Left cardiac atrium (tissue), 4 donors: ENCODE measurements around the gene PRR20G. TPM values are rescaled to one million over a fixed set of nuclear protein-coding genes. Genes with fewer than 3 reads are reported as not detected.
"Not testable (repeated sequence)": the region's sequence is repeated elsewhere in the genome, so short reads cannot be mapped to it uniquely, and the experiment has no call there.

ENCODE experiments used
- ATAC-seq, 2 donors: fragments of 200-7000 bp; cut with Tn5 transposase; one replicate each; pipeline ENCODE4 v1.9.1; 2020; ENCODE audit warnings: mild to moderate bottlenecking in 2 of 2, moderate library complexity in 2 of 2
- DNase-seq: peaks from one replicate; pipeline ENCODE4 v3.0.0-alpha.2; 2020
- intact Hi-C, 2 donors: fragments of 100-400 bp; cut with DNase I; formaldehyde crosslinking; loops; one replicate each; pipeline versions ENCODE4 v1.14.1 to v1.15.1; 2022 to 2023
- total RNA-seq, 2 donors: library from RNA; stranded (reverse); fragmentation: NEBNext Ultra II Directional; extraction: Animal tissue kit (Norgen Biotek cat#: 25700); gene quantifications; one replicate each; pipeline ENCODE4 v1.2.1, GENCODE V29; 2021
- donor health status: DM: no; HTN: yes; CAD: no.
- donor health status: DM: no; HTN: yes; CAD: no; lungs with severe emphysema.
- donor health status: DM: yes; HTN: yes; CAD: no.
- donor health status: Dilated cardiomyopathy.

Gene PRR20G
- total RNA-seq, 2 donors from 2014 or later, result not detected

- ATAC-seq, result no peak
- intact Hi-C loops, result no loop called here
- DNase-seq, result no peak
Measured at GRCh38 chr3:127305499-127306060, 17.7 kb upstream of the PRR20G start.

DNA sequence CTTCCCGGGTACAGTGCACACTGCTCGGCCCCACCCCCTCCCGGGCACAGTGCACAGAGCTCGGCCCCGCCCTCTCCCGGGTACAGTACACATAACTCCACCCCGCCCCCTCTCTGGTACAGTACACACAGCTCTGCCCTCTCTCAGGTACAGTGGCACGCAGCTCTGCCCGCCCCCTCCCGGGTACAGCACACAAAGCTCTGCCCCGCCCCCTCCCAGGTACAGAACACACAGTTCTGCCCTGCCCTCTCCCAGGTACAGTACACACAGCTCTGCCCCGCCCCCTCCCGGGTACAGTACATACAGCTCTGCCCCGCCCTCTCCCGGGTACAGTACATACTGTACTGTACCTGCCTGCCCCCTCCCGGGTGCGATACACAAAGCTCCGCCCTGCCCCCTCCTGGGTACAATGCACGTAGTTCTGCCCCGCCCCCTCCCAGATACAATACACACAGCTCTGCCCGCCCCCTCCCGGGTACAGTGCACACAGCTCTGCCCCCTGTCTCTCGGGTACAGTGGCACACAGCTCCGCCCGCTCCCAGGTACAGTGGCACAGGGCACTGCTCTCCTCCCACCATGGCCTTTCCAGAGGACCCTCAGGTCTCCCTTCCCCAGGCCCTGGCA, 16.4 kb upstream of the PRR20G start:
- DNase-seq (no peak), ATAC-seq (peak in 1 of 2 donors; percentile 15)
- intact Hi-C loops, result no loop called here

DNA sequence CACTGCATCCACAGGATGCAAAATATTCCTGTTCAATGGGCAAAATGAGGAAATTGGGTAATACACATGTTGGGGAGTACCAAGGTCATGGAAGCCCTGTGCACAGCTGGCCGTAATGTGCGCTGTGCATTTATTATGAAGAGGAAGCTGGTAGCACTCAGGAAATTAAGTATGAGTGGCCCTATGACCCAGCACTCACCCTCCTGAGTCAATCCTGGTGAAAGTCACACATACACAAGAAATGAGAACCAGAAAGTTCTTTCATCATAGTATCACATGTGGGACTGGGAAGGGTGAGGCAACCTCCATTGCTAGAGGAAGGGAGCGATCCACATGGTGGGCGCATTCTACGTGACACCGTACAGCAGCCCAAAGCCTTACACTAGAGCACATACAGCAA, 11.4 kb upstream of the PRR20G start:
- intact Hi-C loops, result no loop called here
- ATAC-seq (peak; percentile 23 to 81), DNase-seq (no peak)

DNA sequence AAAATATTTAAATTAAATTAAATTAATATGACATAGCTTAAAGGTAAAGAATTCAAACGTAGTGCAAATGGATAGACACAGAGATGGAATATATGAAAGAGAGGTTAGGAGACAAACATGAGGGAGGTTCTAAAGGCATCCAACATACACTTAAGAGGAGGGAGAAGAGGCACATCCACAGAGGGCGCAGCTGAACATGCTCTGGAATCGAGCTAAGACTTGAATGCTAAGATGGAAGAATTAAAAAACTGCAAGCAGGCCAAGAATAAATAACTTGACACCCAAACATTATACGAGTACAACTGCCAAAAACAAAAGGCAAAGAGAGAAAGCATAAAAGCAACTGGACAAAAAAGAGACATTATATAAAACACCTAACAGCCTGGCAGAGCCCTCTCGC, 9.1 kb upstream of the PRR20G start:
- intact Hi-C loops, result no loop called here
- DNase-seq (no peak), ATAC-seq (no peak)

- DNase-seq (no peak), ATAC-seq (no peak)
- intact Hi-C loops, result no loop called here
Measured at GRCh38 chr3:127296166-127296565, 8.3 kb upstream of the PRR20G start.

DNA sequence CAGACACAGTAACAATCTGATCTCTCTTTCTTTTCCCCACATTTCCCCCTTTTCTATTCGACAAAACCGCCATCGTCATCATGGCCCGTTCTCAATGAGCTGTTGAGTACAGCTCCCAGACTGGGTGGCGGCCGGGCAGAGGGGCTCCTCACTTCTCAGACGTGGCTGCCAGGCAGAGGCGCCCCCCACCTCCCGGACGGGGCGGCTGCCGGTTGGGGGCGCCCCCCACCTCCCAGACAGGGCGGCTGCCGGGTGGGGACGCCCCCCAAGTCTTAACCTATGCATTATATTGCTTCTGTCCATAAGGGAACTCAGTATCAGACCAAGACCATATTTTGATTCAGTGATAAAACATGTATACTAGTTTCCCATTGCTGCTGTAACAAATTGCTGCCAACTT, 5.8 kb upstream of the PRR20G start:
- intact Hi-C loops, ATAC-seq, DNase-seq: not testable (repeated sequence)

DNA sequence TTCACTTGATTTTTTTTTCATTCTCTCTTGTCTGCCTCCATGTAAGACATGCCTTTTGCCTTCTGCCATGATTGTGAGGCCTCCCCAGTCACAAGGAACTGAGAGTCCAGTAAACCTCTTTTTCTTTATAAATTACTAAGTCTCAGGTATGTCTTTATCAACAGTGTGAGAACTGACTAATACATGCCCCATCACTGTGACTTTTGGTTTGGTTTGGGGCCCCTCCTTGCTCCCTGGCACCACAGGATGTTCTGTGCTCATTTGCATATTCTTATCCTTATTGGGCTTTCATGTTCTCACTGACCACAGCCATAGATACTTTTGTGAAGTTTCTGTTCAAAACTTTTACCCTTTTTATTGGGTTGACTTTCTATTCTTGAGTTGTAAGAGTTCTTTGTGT, 3.8 kb upstream of the PRR20G start:
- intact Hi-C loops, result no loop called here
- DNase-seq, result no peak
- ATAC-seq, result no peak

DNA sequence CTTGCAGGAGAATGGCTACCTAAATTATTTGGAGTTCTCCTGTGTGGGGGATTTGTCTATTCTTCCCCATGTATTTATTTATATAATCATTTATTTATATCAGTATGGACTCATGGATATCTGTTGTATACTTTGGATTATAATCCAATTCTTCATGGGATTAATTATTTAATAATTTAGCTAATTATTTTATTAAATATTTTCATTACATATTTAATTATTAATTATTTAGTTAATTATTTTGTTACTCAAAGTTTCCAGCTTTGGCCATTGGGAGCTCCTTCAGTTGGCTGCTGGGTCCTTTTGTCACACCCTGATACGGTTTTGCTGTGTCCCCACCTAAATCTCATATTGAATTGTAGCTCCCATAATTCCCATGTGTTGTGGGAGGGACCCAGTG, 3.3 kb upstream of the PRR20G start:
- DNase-seq, result no peak
- intact Hi-C loops, result no loop called here
- no peak for ATAC-seq

DNA sequence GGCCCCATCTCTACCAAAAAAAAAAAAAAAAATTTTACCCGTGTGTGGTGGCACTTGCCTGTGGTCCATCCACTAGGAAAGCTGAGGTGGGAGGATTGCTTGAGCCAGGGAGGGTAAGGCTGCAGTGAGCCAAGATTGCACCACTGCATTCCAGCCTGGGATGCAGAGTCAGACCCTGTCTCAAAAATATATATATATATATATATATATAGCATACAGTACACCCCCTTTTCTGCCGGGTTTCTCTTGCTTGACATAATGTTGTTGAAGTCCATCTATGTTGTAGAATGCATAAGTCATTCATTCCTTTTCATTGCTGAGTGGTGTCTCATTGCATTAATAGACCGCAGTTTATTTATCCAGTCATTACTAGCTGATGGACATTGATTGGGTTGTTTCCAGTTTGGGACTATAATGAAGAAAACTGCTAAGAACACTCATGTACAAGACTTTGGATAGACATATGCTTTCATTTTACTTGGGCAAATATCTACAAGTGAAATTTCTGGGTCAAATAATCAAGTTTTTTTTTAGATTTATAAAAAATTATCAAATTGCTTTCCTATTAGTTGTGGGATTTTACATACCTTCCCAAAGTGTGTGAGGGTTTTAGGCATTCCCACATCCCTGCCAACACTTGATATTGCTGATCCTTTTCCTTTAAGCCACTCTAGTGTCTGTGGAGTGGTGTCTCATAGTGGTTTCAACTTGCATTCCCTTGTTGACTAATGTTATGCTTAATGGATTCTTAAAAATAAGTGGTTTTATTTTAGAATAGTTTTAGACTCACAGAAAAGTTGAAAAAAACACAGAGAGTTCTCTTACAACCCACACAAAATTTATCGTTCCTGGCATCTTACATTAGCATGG, 2.1 kb upstream of the PRR20G start:
- DNase-seq (no peak), ATAC-seq (no peak)
- intact Hi-C loops, result no loop called here

DNA sequence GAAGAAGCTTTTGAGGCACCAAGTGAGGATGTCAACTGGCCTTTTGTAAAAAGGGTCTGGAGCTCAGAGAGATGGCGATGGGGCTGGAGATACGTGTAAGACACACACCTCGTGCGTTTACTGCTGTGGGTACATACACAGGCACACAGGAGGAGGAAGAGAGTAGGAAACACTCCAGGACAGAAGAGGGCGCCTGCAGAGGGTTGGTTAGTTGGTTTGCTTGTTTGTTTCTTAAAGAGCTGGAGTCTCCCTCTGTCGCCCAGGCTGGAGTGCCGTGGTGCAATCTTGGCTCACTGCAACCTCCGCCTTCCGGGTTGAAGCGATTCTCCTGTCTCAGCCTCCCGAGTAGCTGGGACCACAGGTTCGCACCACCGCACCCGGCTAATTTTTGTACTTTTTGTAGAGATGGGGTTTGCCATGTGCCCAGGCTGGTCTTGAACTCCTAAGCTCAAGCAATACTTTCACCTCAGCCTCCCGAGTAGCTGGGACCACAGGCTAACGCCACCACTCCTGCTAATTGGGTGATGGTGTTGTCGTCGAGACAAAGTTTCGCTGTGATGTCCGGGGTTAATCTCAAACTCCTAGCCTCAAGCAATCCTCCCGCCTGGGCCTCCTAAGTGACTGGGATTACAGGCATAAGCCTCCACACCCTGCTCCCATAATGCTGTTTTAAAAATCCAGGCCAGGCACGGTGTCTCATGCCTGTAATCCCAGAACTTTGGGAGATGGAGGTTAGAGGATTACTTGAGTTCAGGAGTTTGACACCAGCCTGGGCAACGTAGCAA, 1.3 kb upstream of the PRR20G start:
- ATAC-seq (no peak), DNase-seq (no peak)
- intact Hi-C loops, result no loop called here

DNA sequence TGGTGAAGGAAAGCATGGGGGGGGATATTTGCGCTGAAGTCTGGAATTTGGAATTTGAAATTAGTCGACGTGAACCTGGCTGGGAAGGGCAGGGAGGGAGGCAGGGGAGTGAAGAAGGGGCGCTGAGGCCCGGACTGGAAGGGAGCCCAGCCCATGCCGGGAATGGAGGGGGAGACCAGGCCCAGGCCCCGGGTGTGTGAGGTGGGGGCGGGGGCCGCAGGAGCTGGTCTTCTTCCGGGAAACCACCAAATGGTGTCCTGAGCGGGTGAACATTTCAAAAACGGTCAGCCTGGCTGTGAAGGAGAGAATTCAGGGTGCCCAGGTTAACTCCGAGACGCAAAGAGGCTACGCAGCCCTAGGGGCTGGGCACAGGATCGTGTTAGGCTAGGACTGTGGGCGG, 497 bp upstream of the PRR20G start:
- DNase-seq, result no peak
- ATAC-seq, result no peak
- intact Hi-C loops, result no loop called here

DNA sequence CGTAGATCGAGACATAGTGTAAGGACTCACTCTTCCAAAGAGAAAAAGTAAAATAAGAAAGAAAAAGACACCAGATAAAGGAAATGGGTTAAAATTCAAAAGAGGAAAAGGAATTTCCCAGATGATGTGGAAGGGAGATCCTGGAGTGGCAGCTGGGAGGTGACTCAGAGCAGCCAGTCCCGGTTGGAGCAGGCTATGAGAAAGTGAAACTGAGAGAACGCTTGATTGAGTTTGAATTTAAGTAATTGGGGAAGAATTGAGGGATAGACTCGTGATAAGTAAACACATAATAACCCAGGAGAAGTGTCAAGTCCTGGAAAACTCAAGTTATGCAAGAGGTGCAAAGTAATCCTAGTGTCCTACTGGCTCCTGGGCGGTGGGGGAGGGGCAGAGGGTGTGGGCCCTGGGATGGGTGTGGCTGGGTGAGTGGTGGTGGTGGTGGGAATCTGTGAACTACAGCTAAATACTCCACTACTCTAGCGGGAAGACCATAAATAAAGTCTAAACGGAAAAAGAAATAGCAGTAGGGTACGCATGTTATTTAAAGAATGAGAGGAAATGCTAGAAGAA, 1.2 kb downstream of the PRR20G start:
- no peak for ATAC-seq
- intact Hi-C loops, result no loop called here
- no peak for DNase-seq

DNA sequence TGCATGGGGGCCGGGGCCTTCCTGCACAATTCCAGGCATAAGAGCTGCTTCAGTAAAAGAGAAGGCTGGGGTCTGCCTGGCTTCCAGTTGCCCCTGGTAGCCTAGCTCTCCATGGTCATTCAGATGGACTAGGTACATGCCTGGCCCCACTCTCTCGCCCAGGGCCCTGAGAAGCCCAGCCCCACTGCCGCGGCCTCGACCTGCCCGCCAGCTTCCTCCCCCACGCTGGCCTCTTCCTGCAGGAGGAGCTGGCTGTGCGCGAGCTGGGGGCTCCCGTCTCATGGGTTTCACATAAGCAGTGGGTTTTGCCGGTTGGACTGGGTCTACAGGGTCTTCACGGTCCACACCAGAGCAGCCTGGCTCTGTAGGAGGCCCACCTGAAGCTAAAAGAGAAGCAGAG, 3.6 kb downstream of the PRR20G start:
- DNase-seq, result no peak
- intact Hi-C loops, result no loop called here
- no peak for ATAC-seq

DNA sequence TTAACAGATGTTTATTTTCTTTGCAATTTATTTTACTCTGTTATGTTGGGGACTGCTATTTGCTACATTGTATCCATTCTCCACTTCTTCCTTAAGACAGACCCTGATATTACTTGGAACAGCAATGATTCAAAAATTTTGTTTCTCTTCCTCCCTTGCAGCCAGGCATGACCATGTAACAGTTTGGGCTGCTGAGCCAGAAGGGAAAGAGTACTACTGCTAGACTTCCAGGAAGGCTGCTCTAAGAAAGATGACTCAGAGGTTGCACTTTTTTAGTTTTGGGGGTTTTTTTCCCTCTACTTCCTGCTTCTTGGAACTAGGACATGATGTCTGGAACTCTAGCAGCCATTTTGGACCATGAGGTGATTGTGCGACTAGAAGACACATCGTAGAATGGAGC, 10.3 kb downstream of the PRR20G start:
- intact Hi-C loops, result no loop called here

DNA sequence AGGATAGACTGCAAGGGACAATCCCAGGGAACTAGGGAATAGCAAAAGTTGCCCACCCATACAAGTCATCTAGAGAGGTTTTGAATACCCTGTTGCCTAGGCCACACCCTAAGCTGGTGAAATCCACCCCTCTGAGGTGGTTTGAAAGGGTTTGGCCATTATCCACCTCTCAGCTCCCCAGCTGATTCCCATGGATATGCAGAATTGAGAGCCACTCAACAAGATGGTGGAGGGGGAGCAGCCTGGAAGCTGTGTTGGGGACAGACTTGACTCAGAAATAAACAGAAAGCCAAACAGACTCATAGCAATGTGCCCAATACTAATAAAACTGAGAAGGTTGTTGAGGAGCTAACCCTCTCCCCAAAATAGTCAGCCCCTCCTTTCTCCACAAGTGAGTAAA, 10.9 kb downstream of the PRR20G start:
- ATAC-seq (no peak), DNase-seq (no peak)
- intact Hi-C loops, result no loop called here

More for the DNA sequence above, 10.3 kb downstream of the PRR20G start:
- ATAC-seq, result no peak
- DNase-seq, result no peak

GRCh38 chr3:127276396-127276795, 11.4 kb downstream of the PRR20G start:
- intact Hi-C loops, result no loop called here
- ATAC-seq, result no peak
- no peak for DNase-seq

DNA sequence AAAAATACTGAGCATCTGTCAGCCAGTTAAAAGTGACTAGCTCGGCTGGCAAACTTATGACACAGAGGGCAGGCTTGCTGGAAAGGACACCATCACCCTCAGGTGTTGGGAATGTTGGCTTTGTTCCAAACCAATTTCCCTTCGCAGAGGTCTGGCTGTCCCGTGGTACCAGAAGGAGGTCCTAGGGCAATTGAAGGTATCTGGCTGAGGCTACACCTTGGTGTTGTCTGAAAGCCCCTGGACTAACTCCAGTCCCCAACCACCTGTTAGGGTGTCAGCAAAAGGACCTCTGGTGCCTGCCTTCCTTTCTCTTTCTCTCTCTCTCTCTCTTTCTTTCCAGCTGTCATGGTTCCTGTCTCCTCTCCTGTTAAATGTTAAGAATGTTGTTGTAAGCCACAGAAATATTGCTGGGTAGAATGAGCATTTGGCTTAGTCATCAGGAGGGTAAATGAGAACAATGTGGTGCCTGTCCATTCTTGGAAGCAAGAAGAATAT, 12.5 kb downstream of the PRR20G start:
- ATAC-seq (no peak), DNase-seq (no peak)
- intact Hi-C loops, result no loop called here

GRCh38 chr3:127274200-127274760, 13.6 kb downstream of the PRR20G start:
- intact Hi-C loops, result no loop called here
- no peak for ATAC-seq
- DNase-seq, result no peak

DNA sequence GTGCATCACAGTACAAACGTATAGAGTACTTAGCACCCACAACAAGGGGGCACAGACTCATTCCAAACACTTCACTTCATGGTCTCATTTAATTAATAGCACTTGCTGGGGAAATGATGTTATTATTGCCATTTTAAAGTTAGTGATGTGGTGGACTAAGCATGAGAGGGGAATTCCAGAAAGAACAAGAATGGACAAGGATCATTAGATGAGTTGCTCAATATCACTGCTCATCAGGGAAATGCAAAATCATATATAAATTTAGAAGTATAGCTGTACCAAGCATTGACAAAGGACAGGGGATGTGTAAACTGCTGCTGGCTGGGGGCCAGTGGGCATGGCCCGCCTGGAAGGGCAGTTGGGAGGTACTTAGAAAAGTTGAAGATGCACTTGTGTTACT, 14.6 kb downstream of the PRR20G start:
- ATAC-seq, result no peak
- intact Hi-C loops, result no loop called here
- no peak for DNase-seq
